GM13976 (cell line): Measurements from ENCODE around the gene CDCA4.

Experiments
- DNase-seq: peaks from one replicate; pipeline ENCODE4 v3.0.0; 2012; ENCODE audit warnings: low spot score
- CTCF ChIP-seq: IDR thresholded peaks from 2 replicates; pipeline ENCODE4 v1.5.1; 2012; ENCODE audit warnings: borderline replicate concordance, mild to moderate bottlenecking; ENCODE audit not compliant: insufficient read depth; ENCODE audit errors: extremely low read depth, missing control alignments, control extremely low read depth
- in situ Hi-C: fragments of 300-500 bp; cut with MboI; formaldehyde crosslinking; loops from one replicate; pipeline ENCODE4 v1.12.0; 2022; ENCODE audit warnings: low sequenced_read_pairs, mixed read lengths, inconsistent platforms; ENCODE audit not compliant: unreplicated experiment

Gene CDCA4

GRCh38 chr14:105012171-105012985, 8.5 kb downstream of the CDCA4 start:
- no peak for TF ChIP-seq CTCF
- no peak for DNase-seq
- in situ Hi-C loops: no loop called here

GRCh38 chr14:105011312-105011990, 9.4 kb downstream of the CDCA4 start:
- in situ Hi-C loops: no loop called here
- no peak for TF ChIP-seq CTCF
- no peak for DNase-seq

- TF ChIP-seq CTCF: no peak
- no peak for DNase-seq
- in situ Hi-C loops: no loop called here
Observed at GRCh38 chr14:105010891-105011291, 10.0 kb downstream of the CDCA4 start.

- DNase-seq: no peak
- TF ChIP-seq CTCF: no peak
- in situ Hi-C loops: no loop called here
Observed at GRCh38 chr14:105010106-105010505, 10.8 kb downstream of the CDCA4 start.

- DNase-seq: no peak
- TF ChIP-seq CTCF: no peak
- in situ Hi-C loops: no loop called here
Observed at GRCh38 chr14:105007593-105008264, 13.2 kb downstream of the CDCA4 start.

GRCh38 chr14:105006831-105007592, 13.9 kb downstream of the CDCA4 start:
- TF ChIP-seq CTCF: no peak
- in situ Hi-C loops: no loop called here
- no peak for DNase-seq
